A549 (cell line): ENCODE results near the gene R3HDML. TPM values are rescaled to one million over a fixed set of nuclear protein-coding genes. Genes with fewer than 3 reads are reported as not detected.

Experiments
- ATAC-seq, 2 experiments: fragments of 200-7000 bp in 1 of 2; fragments of >200 bp in 1 of 2; cut with Nextera tagmentation in 1 of 2; cut with Tn5 transposase in 1 of 2; 3 replicates each; pipeline versions ENCODE4 v1.8.0 to v1.9.1; 2018 to 2020; ENCODE audit warnings: mild to moderate bottlenecking in 1 of 2, moderate library complexity in 1 of 2
- CTCF ChIA-PET: fragments of 300-600 bp; sonication (Branson Sonifier 250); formaldehyde crosslinking; extraction: SDS; loops from one replicate; lab custom pipeline; 2021; ENCODE audit warnings: antibody characterized with exemption, inconsistent platforms; lab: Yijun Ruan, JAX
- POLR2A ChIA-PET: fragments of 350-600 bp; formaldehyde crosslinking; extraction: SDS; loops from one replicate; lab custom pipeline; 2021; ENCODE audit warnings: antibody characterized with exemption, inconsistent platforms; lab: Yijun Ruan, JAX
- DNase-seq, 2 experiments: peaks; one replicate each; pipeline versions ENCODE4 v3.0.0 to v3.0.0-alpha.2; 2011 to 2016; ENCODE audit warnings: low read depth in 1 of 2, low spot score in 1 of 2
- FAIRE-seq: peaks from 2 replicates; lab custom pipeline; 2011; peaks lifted over from hg19 to GRCh38; lab: Jason Lieb, UNC
- H3K27ac ChIP-seq, 2 experiments: fragments of >200 bp; sonication (Bioruptor Twin); formaldehyde crosslinking; 3 replicates each; pipeline ENCODE4 v1.5.1; 2016 to 2017
- H3K4me1 ChIP-seq: fragments of >200 bp; sonication (Bioruptor Twin); formaldehyde crosslinking; 3 replicates; pipeline ENCODE4 v1.6.1; 2016
- H3K4me2 ChIP-seq: fragments of >200 bp; sonication (Bioruptor Twin); formaldehyde crosslinking; 3 replicates; pipeline ENCODE4 v1.6.1; 2016
- H3K4me3 ChIP-seq: fragments of >200 bp; sonication (Bioruptor Twin); formaldehyde crosslinking; 3 replicates; pipeline ENCODE4 v1.5.1; 2016
- H3K9me3 ChIP-seq: fragments of >200 bp; sonication (Bioruptor Twin); formaldehyde crosslinking; 3 replicates; pipeline ENCODE4 v1.6.1; 2016
- ATOH8 ChIP-seq: fragments of 250-450 bp; sonication (Bioruptor Pico); IDR thresholded peaks from 2 replicates; pipeline ENCODE4 v1.5.0; 2020; ENCODE audit warnings: low read depth, mild to moderate bottlenecking, moderate library complexity
- CBX2 ChIP-seq: fragments of 200-600 bp; sonication (generic); IDR thresholded peaks from 2 replicates; pipeline ENCODE4 v1.6.1; 2016; ENCODE audit warnings: low read depth, mild to moderate bottlenecking, borderline replicate concordance
- CBX8 ChIP-seq: fragments of 200-600 bp; sonication (generic); IDR thresholded peaks from 2 replicates; pipeline ENCODE4 v1.6.1; 2016
- CHD2 ChIP-seq: fragments of 150-350 bp; IDR thresholded peaks from 2 replicates; pipeline ENCODE4 v1.6.1; 2014; ENCODE audit warnings: low read length; ENCODE audit not compliant: partially characterized antibody
- CHD4 ChIP-seq: fragments of 200-600 bp; sonication (generic); IDR thresholded peaks from 2 replicates; pipeline ENCODE4 v1.6.1; 2016; ENCODE audit warnings: antibody characterized with exemption, mild to moderate bottlenecking, borderline replicate concordance
- E2F6 ChIP-seq: IDR thresholded peaks from 2 replicates; pipeline ENCODE4 v1.6.1; 2012; ENCODE audit warnings: low read depth, borderline replicate concordance
- EP300 ChIP-seq, 2 experiments: fragments of >200 bp; sonication (Bioruptor Twin); formaldehyde crosslinking; IDR thresholded peaks; 2 replicates in 1 of 2; 3 replicates in 1 of 2; pipeline ENCODE4 v1.6.1; 2016 to 2017
- FOSB ChIP-seq: fragments of 250-450 bp; sonication (Bioruptor Pico); IDR thresholded peaks from 2 replicates; pipeline ENCODE4 v1.5.0; 2020; ENCODE audit warnings: mild to moderate bottlenecking, moderate library complexity
- FOSL2 ChIP-seq, 2 experiments: fragments of 450-650 bp in 1 of 2; fragments of >200 bp in 1 of 2; sonication (Bioruptor Twin) in 1 of 2; formaldehyde crosslinking; IDR thresholded peaks; 2 replicates each; pipeline versions ENCODE4 v1.5.0 to v1.6.1; 2016 to 2020; ENCODE audit warnings: mild to moderate bottlenecking in 1 of 2, moderate library complexity in 1 of 2
- FOXS1 ChIP-seq: fragments of 250-450 bp; sonication (Bioruptor Pico); IDR thresholded peaks from 2 replicates; pipeline ENCODE4 v1.5.0; 2020; ENCODE audit warnings: mild to moderate bottlenecking, moderate library complexity
- GATA3 ChIP-seq: IDR thresholded peaks from 2 replicates; pipeline ENCODE4 v1.6.1; 2012; ENCODE audit warnings: borderline replicate concordance
- HDAC2 ChIP-seq: fragments of 200-600 bp; sonication (generic); IDR thresholded peaks from 2 replicates; pipeline ENCODE4 v1.6.1; 2016
- HES2 ChIP-seq: fragments of >200 bp; sonication (Bioruptor Twin); formaldehyde crosslinking; IDR thresholded peaks from 2 replicates; pipeline ENCODE4 v1.6.1; 2016
- HEYL ChIP-seq: fragments of 250-450 bp; sonication (Bioruptor Pico); IDR thresholded peaks from 2 replicates; pipeline ENCODE4 v1.8.0; 2021; ENCODE audit warnings: mild to moderate bottlenecking, moderate library complexity
- HMGXB4 ChIP-seq: fragments of 250-450 bp; sonication (Bioruptor Pico); IDR thresholded peaks from 2 replicates; pipeline ENCODE4 v1.5.0; 2021; ENCODE audit warnings: mild to moderate bottlenecking, moderate library complexity, borderline replicate concordance
- MYC ChIP-seq: IDR thresholded peaks from 2 replicates; pipeline ENCODE4 v1.6.1; 2012; ENCODE audit warnings: mild to moderate bottlenecking, inconsistent platforms, low read length, improper control_type of control experiment, borderline replicate concordance
- PBX3 ChIP-seq: IDR thresholded peaks from 2 replicates; pipeline ENCODE4 v1.6.1; 2012
- POLR2AphosphoS2 ChIP-seq: conservative IDR thresholded peaks from 2 replicates; pipeline ENCODE4 v1.6.1; 2012; ENCODE audit warnings: low read length, improper control_type of control experiment, inconsistent platforms
- RCOR1 ChIP-seq: fragments of 150-350 bp; IDR thresholded peaks from 2 replicates; pipeline ENCODE4 v1.6.1; 2014; ENCODE audit warnings: antibody characterized with exemption, low read length, low read depth
- REST ChIP-seq: fragments of 200-600 bp; sonication (generic); IDR thresholded peaks from 2 replicates; pipeline ENCODE4 v1.6.1; 2016; ENCODE audit warnings: antibody characterized with exemption, mild to moderate bottlenecking, moderate library complexity
- RNF2 ChIP-seq: fragments of 200-600 bp; sonication (generic); IDR thresholded peaks from 2 replicates; pipeline ENCODE4 v1.6.1; 2016; ENCODE audit warnings: low read depth, mild to moderate bottlenecking, antibody characterized with exemption, moderate library complexity, borderline replicate concordance
- TP53 ChIP-seq: fragments of 250-450 bp; sonication (Bioruptor Pico); IDR thresholded peaks from 2 replicates; pipeline ENCODE4 v1.5.0; 2021; ENCODE audit warnings: mild to moderate bottlenecking, moderate library complexity
- ZFP36 ChIP-seq: fragments of 450-650 bp; IDR thresholded peaks from 2 replicates; pipeline ENCODE4 v1.6.1; 2014; ENCODE audit warnings: borderline replicate concordance; ENCODE audit not compliant: partially characterized antibody
- ZSCAN20 ChIP-seq: fragments of 250-450 bp; sonication (Bioruptor Pico); IDR thresholded peaks from 2 replicates; pipeline ENCODE4 v1.8.0; 2022; ENCODE audit warnings: mild to moderate bottlenecking, moderate library complexity
- WGBS: methylation state at CpG from one replicate; pipeline ENCODE4 v1.1.6; 2017; ENCODE audit errors: missing lambda C conversion rate; 5-methylcytosine and 5-hydroxymethylcytosine counted together
- polyA plus RNA-seq, 4 experiments: library from polyadenylated mRNA; depleted of rRNA in 3 of 4; stranded (reverse); fragments of >200 nt; fragmentation: RNase III in 1 of 4; extraction: RNeasy Plus Mini Kit Qiagen cat#74134 plus additional on column Dnase treatment in 1 of 4; gene quantifications; 2 replicates in 3 of 4; 3 replicates in 1 of 4; pipeline ENCODE4 v1.2.3, GENCODE V29; 2011 to 2017

Gene R3HDML
- polyA plus RNA-seq, 2 of the 4 experiments (the other 2 are of a cell fraction), result 0.96 to 1.2 TPM

GRCh38 chr20:44291754-44292153 lies 45.1 kb upstream of the R3HDML start:
- ATAC-seq, result no peak
- H3K9me3 ChIP-seq, result peaks cover 3% of the 10 kb centered on the region; the same call in 1 of the 3 replicates
- ChIA-PET CTCF (interaction anchor here (1.9 kb wide), 1 partner anchor 74 kb away, joined by 8 read pairs; no protein-coding TSS in a partner anchor), POLR2A (no interaction called here)
- no peak for FAIRE-seq
- H3K4me3 ChIP-seq, result no peak overlapping the region
- H3K27ac ChIP-seq, result no peak overlapping the region
- DNase-seq, result no peak
- WGBS, result 84% methylated on average over 7 of the region's 7 CpGs
- TF ChIP-seq RNF2 (no peak), HES2 (no peak), ZSCAN20 (CRISPR knock-in tag) (no peak), HMGXB4 (CRISPR knock-in tag) (no peak), FOXS1 (CRISPR knock-in tag) (no peak), RCOR1 (no peak), HEYL (no peak), CHD2 (no peak), REST (no peak), FOSL2 (IDR thresholded peaks at IDR 0.05) (no peak), FOSL2 (CRISPR knock-in tag; IDR thresholded peaks at IDR 0.05) (no peak), CBX8 (no peak), HDAC2 (no peak), FOSB (CRISPR knock-in tag) (no peak), POLR2AphosphoS2 (no peak), ATOH8 (CRISPR knock-in tag) (no peak), E2F6 (no peak)
- no peaks in the 10 kb centered on the region for H3K4me1 ChIP-seq
- no peak overlapping the region for H3K4me2 ChIP-seq

GRCh38 chr20:44296011-44296410 lies 40.8 kb upstream of the R3HDML start:
- WGBS, result 74% methylated on average over 7 of the region's 7 CpGs
- TF ChIP-seq TP53 (CRISPR knock-in tag), result no peak
- no peak for TF ChIP-seq POLR2AphosphoS2
- no peak for TF ChIP-seq HMGXB4 (CRISPR knock-in tag)
- no peak for TF ChIP-seq HES2
- no peak for TF ChIP-seq MYC
- no peak for TF ChIP-seq GATA3
- no peak for TF ChIP-seq PBX3
- no peak for TF ChIP-seq RNF2
- TF ChIP-seq CHD4, result no peak
- no peak for TF ChIP-seq FOXS1 (CRISPR knock-in tag)
- no peak for TF ChIP-seq ZFP36
- TF ChIP-seq EP300 (IDR thresholded peaks at IDR 0.05), result no peak
- no peak for TF ChIP-seq CHD2
- TF ChIP-seq FOSB (CRISPR knock-in tag), result no peak
- no peak for TF ChIP-seq CBX2

More at GRCh38 chr20:44296011-44296410, 40.8 kb upstream of the R3HDML start:
- FAIRE-seq, result no peak
- Histone ChIP-seq H3K4me1 (no peaks in the 10 kb centered on the region), H3K4me3 (no peak overlapping the region), H3K4me2 (no peak overlapping the region), H3K27ac (no peak overlapping the region), H3K9me3 (no peaks in the 10 kb centered on the region)
- POLR2A ChIA-PET, result no interaction called here
- no peak for DNase-seq
- CTCF ChIA-PET, result interaction anchor here (1.4 to 2.0 kb wide), 3 partner anchors 15 to 80 kb away, joined by 3 to 7 read pairs (median 5); partner anchors contain the start of gene FITM2
- no peak for ATAC-seq
